Activated CD4-positive, alpha-beta T cell treated with anti-CD3 and anti-CD28 coated beads, Interleukin-2, amount 10 ng/mL, durations not matched to agents 24 days and 14 days (primary cell): ENCODE results near the gene RAP1GDS1. TPM values are rescaled to one million over a fixed set of nuclear protein-coding genes. Genes with fewer than 3 reads are reported as not detected.
"Not testable (repeated sequence)": the region's sequence is repeated elsewhere in the genome, so short reads cannot be mapped to it uniquely, and the experiment has no call there.

Experiments used
- DNase-seq: peaks from one replicate; pipeline ENCODE4 v3.0.0; 2022
- H3K27ac Mint-ChIP-seq: one replicate; pipeline ENCODE4 v1.8.0; 2022; ENCODE audit warnings: mild to moderate bottlenecking, mixed read lengths
- H3K27me3 Mint-ChIP-seq: one replicate; pipeline ENCODE4 v1.8.0; 2022; ENCODE audit warnings: mixed read lengths
- H3K36me3 Mint-ChIP-seq: one replicate; pipeline ENCODE4 v1.8.0; 2022; ENCODE audit warnings: low read depth, mild to moderate bottlenecking, mixed read lengths
- H3K4me1 Mint-ChIP-seq: one replicate; pipeline ENCODE4 v1.8.0; 2021; ENCODE audit warnings: mixed read lengths
- H3K4me3 Mint-ChIP-seq: one replicate; pipeline ENCODE4 v1.8.0; 2022; ENCODE audit warnings: mild to moderate bottlenecking, moderate library complexity, mixed read lengths
- H3K9me3 Mint-ChIP-seq: one replicate; pipeline ENCODE4 v1.8.0; 2021; ENCODE audit warnings: mixed read lengths
- intact Hi-C: fragments of 100-400 bp; cut with micrococcal nuclease; formaldehyde crosslinking; loops from one replicate; pipeline ENCODE4 v1.15.1; 2023
- total RNA-seq: library from RNA; stranded (reverse); gene quantifications from 2 replicates; pipeline ENCODE4 v1.2.3, GENCODE V29; 2022

RAP1GDS1 gene
- total RNA-seq, 1 donor from 2014 or later = 60.2 TPM

DNA sequence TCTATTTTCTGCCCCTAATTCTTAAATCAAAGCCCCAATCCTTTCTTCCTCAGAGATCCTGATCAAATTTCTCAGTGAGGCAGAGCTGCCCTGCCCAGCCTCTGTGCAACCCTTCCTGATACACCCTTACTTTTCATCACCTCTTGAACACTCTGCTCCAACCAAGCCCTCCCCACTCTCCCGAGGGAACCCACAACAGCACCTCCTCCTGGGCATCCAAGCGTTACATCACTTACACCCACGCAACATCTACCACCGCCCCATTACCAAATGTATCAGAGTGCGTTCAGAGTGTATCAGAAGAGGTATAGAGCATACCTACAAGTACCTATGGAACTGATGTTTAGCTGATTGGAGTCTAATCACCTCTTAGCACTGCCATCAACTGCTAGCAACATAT lies 186.5 kb downstream of the RAP1GDS1 start:
- Mint-ChIP-seq H3K9me3 (no peaks in the 10 kb centered on the region), H3K27me3 (no peaks in the 10 kb centered on the region), H3K4me3 (peak overlapping the region; percentile 78), H3K4me1 (peaks cover 39% of the 10 kb centered on the region), H3K27ac (peak overlapping the region; percentile 96), H3K36me3 (peaks cover 28% of the 10 kb centered on the region)
- peak; percentile 65 for DNase-seq
- intact Hi-C loops = loop anchor here (1.0 to 10.0 kb wide), 5 partner anchors 19 to 303 kb away; partner anchors contain the start of gene STPG2

DNA sequence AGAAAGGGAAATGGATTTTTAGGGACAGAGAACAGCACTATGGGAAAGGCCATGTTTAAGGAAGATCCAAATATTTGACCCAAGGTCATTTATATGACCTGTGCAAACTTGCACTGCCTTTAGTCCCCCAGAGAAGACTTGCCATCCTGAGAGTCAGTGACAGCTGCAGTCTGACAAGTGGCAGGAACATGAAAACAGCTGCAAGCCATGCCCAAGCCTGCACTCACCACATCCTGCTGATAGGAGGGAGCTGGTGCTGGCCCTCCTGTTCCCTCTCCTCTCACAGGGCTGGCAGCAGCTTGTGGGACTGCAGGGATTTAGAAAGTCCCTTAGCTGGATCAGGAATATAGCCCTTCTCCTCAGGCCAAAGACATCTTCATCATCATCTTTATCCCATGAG lies 187.7 kb downstream of the RAP1GDS1 start:
- peak; percentile 77 for DNase-seq
- no peak overlapping the region for H3K27ac Mint-ChIP-seq

DNA sequence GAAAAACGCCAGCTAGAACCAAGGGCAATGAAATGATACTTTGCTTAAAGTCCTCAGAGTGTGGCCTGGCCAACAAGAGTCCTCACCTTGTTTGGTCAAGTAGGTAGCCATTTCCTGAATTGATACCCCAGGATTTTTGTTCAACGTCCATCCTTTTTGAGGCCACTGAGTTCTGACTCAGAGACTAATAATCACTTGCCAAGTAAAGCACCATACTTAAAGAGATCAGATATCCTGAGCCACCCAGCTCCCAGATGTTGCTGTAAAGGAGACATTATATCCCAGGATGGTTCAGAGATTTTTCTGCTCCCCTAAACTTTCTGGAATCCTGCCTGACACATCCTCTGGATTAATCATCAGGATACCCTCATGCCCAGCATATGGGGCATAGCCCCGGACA lies 190.9 kb downstream of the RAP1GDS1 start:
- Mint-ChIP-seq H3K27me3 (no peaks in the 10 kb centered on the region), H3K4me3 (no peak overlapping the region), H3K36me3 (peaks cover 15% of the 10 kb centered on the region), H3K9me3 (peaks cover 19% of the 10 kb centered on the region), H3K4me1 (peaks cover 32% of the 10 kb centered on the region), H3K27ac (no peak overlapping the region)
- intact Hi-C loops = no loop called here
- DNase-seq = no peak

More for the DNA sequence above, 187.7 kb downstream of the RAP1GDS1 start:
- Mint-ChIP-seq H3K36me3 (peaks cover 25% of the 10 kb centered on the region), H3K4me1 (peaks cover 44% of the 10 kb centered on the region), H3K4me3 (peak overlapping the region; percentile 8), H3K9me3 (peaks cover 6% of the 10 kb centered on the region), H3K27me3 (no peaks in the 10 kb centered on the region)
- intact Hi-C loops = loop anchor here (10.0 kb wide), 1 partner anchor 304 kb away; the partner anchor contains the start of gene STPG2

DNA sequence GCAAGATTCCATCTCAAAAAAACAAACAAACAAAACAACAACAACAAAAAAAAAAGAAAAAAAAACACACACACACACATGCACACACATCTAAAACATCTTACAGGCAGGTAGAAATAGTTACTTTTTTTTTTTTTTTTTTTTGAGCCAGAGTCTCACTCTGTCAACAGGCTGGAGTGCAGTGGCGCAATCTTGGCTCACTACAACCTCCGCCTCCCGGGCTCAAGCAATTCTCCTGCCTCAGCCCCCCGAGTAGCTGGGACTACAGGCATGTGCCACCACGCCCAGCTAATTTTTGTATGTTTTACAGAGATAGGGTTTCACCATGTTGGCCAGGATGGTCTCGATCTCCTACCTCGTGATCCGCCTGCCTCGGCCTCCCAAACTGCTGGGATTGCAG lies 196.2 kb downstream of the RAP1GDS1 start:
- H3K4me3 Mint-ChIP-seq, intact Hi-C loops, H3K27ac Mint-ChIP-seq, DNase-seq, H3K27me3 Mint-ChIP-seq, H3K4me1 Mint-ChIP-seq: not testable (repeated sequence)
- H3K36me3 Mint-ChIP-seq = peaks cover 13% of the 10 kb centered on the region
- peaks cover 23% of the 10 kb centered on the region for H3K9me3 Mint-ChIP-seq

DNA sequence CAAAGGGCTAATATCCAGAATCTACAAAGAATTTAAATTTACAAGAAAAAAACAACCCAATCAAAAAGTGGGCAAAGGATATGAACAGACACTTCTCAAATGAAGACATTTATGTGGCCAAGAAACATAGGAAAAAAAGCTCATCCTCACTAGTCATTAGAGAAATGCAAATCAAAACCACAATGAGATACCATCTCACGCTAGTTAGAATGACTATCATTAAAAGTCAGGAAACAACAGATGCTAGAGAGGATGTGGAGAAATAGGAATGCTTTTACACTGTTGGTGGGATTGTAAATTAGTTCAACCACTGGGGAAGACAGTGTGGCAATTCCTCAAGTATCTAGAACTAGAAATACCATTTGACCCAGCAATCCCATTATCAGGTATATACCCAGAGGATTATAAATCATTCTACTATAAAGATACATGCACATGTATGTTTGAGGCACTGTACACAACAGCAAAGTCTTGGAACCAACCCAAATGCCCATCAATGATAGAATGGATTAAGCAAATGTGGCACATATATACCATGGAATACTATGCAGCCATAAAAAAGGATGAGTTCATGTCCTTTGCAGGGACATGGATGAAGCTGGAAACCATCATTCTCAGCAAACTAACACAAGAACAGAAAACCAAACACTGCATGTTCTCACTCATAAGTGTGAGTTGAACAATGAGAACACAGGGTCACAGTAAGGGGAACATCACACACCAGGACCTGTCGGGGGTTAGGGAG lies 200.1 kb downstream of the RAP1GDS1 start:
- not testable (repeated sequence) for H3K36me3 Mint-ChIP-seq, H3K27me3 Mint-ChIP-seq, H3K9me3 Mint-ChIP-seq, H3K4me3 Mint-ChIP-seq, DNase-seq, H3K27ac Mint-ChIP-seq
- peaks cover 11% of the 10 kb centered on the region for H3K4me1 Mint-ChIP-seq
- intact Hi-C loops = loop anchor here (10.0 kb wide), 1 partner anchor 54 kb away; no protein-coding TSS in a partner anchor

DNA sequence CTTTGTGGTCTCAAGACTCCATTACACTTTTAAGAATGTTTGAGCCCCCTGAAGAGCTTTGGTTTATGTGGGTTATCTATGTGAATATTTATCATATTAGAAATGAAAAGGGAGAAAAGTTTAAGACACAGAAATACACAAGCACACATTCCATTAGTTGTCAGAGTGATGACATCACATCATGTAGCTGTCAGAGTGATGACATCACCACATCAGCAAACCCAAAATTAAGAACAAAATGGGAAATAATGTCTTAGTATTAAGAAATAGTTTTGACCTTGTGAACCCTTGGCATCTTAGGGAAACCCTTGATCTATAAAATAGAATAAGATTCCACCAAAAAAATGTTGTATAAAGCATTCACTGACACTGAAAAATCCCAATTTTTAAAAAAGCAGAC lies 201.3 kb downstream of the RAP1GDS1 start:
- Mint-ChIP-seq H3K36me3 (peaks cover 1% of the 10 kb centered on the region), H3K4me1 (peaks cover 16% of the 10 kb centered on the region), H3K4me3 (no peak overlapping the region), H3K9me3 (peaks cover 4% of the 10 kb centered on the region), H3K27me3 (no peaks in the 10 kb centered on the region), H3K27ac (no peak overlapping the region)
- DNase-seq = no peak
- intact Hi-C loops = loop anchor here (10.0 kb wide), 1 partner anchor 52 kb away; no protein-coding TSS in a partner anchor

DNA sequence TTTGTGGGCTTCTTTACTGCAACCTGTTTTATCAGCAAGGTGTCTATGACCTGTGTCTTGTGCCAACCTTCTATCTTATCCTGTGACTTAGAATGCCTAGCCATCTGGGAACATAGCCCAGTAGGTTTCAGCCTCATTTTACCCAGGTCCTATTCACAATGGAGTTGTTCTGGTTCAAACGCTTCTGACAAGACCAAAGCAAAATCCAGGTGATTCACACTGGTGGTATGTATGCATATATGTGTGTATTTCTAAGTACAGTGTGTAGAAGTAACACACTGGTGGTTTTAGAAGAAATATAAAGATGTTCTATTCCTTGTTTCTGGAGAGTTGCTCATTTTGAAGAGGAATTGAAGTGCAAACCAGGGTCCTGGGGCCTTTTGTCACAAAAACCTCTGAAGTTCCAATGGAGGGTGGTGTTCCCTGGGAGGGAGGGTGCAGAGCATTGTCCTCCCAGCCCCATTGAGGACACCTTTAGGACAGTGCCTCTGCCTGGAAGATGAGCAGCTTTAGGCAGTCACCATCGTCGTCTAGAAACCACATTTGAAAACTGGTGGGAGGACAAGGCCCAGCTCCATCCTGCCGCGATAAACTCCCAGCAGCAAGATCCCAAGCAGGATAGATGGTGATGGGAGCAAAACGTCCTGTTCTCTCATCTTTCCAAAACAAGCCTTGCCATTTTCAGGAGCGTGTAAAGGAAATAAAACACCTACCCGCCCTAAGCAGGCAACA lies 205.8 kb downstream of the RAP1GDS1 start:
- peaks cover 31% of the 10 kb centered on the region for H3K4me1 Mint-ChIP-seq
- H3K27me3 Mint-ChIP-seq = no peaks in the 10 kb centered on the region
- DNase-seq = no peak
- no peak overlapping the region for H3K27ac Mint-ChIP-seq
- H3K4me3 Mint-ChIP-seq = peak overlapping the region; percentile 79
- intact Hi-C loops = loop anchor here (1.0 to 10.0 kb wide), 8 partner anchors 20 to 590 kb away; partner anchors contain the start of genes EIF4E and METAP1
- H3K9me3 Mint-ChIP-seq = peaks cover 5% of the 10 kb centered on the region
- H3K36me3 Mint-ChIP-seq = peaks cover 17% of the 10 kb centered on the region

DNA sequence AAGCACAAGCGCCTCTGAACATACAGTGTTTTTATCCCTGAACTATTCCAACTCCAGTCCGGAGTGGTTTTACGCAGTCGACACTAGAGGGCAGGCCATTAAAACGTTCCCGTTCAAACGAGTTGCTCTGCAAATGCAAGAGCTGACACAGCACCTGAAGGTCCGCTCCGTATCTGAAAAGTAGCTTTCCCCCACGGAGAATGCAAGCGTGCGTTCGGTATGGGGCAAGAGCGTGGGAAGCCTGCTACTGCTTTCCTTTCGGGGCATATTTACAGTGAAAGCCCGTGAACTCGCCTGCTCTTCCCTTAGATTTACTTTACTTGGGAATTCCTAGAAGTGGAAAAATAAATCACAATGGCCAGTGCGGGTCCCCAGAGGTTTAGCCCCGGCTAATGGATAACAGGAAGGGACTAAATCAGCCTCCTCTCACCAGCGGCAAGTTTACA lies 206.5 kb downstream of the RAP1GDS1 start:
- Mint-ChIP-seq H3K4me1 (peaks cover 33% of the 10 kb centered on the region), H3K27ac (peak overlapping the region; percentile 38)

DNA sequence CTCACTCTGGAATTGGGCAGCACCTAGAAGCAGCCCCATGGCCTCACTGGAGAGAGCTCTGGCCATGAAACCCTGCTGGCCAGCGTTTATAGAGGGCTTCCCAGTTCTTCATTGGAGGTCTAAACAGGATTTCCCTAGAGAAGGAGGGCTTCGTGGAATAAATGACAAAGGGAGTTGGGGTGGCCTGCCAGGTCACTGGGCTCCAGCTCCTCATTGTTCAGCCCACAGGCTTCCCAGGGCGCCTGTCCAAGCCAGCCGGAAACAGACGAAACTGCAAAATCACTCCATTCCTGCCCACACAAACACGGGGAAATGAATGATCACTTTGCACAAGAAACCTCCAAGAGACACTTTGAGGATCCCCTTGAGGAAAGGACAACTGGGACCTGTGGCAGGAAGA lies 207.5 kb downstream of the RAP1GDS1 start:
- intact Hi-C loops = loop anchor here (5.0 to 10.0 kb wide), 2 partner anchors 46 to 316 kb away; no protein-coding TSS in a partner anchor
- Mint-ChIP-seq H3K27me3 (no peaks in the 10 kb centered on the region), H3K36me3 (peaks cover 28% of the 10 kb centered on the region), H3K4me1 (peaks cover 39% of the 10 kb centered on the region), H3K9me3 (peaks cover 7% of the 10 kb centered on the region), H3K27ac (no peak overlapping the region), H3K4me3 (no peak overlapping the region)
- DNase-seq = no peak

More for the DNA sequence above, 206.5 kb downstream of the RAP1GDS1 start:
- DNase-seq = peak; percentile 92
- intact Hi-C loops = loop anchor here (1.0 to 10.0 kb wide), 8 partner anchors 21 to 589 kb away; partner anchors contain the start of genes EIF4E and METAP1
- Mint-ChIP-seq H3K9me3 (peaks cover 7% of the 10 kb centered on the region), H3K27me3 (no peaks in the 10 kb centered on the region), H3K4me3 (peak overlapping the region; percentile 79), H3K36me3 (peaks cover 23% of the 10 kb centered on the region)

DNA sequence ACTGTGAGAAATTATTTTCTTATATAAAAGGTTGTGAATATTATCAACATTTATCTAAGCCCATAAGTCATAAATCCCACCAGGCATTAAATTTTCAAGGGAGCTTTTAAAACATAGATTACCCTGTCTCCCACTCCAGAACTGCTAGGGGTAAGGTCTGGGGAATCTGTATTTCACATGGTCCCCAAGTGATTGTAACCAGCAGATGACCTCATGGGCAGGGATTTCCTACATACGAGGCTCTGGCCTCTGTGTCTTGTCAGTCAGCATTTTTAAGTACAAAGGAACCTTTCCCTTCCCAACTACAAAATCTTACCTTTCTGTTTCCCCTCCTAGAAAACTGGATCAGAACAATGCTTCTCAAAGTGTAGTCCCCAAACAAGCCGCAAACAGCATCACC lies 208.6 kb downstream of the RAP1GDS1 start:
- peaks cover 37% of the 10 kb centered on the region for H3K36me3 Mint-ChIP-seq
- no peaks in the 10 kb centered on the region for H3K27me3 Mint-ChIP-seq
- peaks cover 7% of the 10 kb centered on the region for H3K9me3 Mint-ChIP-seq
- intact Hi-C loops = loop anchor here (5.0 to 10.0 kb wide), 2 partner anchors 45 to 317 kb away; no protein-coding TSS in a partner anchor
- no peak overlapping the region for H3K27ac Mint-ChIP-seq
- peaks cover 44% of the 10 kb centered on the region for H3K4me1 Mint-ChIP-seq
- no peak for DNase-seq
- H3K4me3 Mint-ChIP-seq = no peak overlapping the region

DNA sequence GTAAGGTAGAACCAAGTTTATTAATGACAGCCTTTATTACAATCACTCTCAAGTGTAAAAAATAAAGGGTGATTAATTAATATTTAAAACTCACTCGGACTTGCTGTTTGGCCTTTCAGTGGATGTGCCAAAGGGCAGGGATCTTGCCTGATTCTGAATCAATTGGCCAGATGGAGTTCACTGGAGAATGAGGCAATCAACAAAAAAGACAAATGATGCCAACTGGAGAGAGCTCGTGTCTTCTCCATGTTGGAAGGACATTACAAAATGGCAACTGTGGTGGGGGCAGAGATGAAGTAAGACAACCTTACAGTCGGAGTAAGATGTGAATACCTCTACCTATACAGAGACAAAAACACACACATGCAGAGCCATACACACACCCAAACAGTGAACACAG lies 209.2 kb downstream of the RAP1GDS1 start:
- no peaks in the 10 kb centered on the region for H3K27me3 Mint-ChIP-seq
- no peak for DNase-seq
- H3K4me3 Mint-ChIP-seq = no peak overlapping the region
- intact Hi-C loops = no loop called here
- H3K4me1 Mint-ChIP-seq = peaks cover 44% of the 10 kb centered on the region
- H3K9me3 Mint-ChIP-seq = peaks cover 7% of the 10 kb centered on the region
- H3K27ac Mint-ChIP-seq = no peak overlapping the region
- peaks cover 43% of the 10 kb centered on the region for H3K36me3 Mint-ChIP-seq

DNA sequence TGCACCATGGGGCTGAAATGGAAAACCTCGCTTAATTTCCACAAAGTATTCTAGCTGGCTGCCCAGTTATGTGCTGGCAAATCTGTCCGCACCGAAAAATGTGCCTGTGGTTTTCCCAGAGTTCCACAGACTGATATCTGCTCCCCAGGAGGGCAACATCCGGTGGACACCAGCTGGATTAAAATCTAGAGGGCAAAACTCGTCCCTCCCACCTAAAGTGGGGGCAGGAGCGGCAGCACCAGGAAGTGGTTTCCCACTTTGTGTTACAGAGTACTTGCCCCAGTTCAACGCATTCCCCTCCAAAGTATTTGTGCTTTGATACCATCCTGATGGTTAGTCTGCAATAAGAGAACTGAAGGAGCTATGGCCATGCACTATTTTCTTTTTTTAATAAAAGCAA lies 209.6 kb downstream of the RAP1GDS1 start:
- intact Hi-C loops = no loop called here
- Mint-ChIP-seq H3K27ac (no peak overlapping the region), H3K36me3 (peaks cover 46% of the 10 kb centered on the region), H3K4me1 (peaks cover 43% of the 10 kb centered on the region), H3K27me3 (no peaks in the 10 kb centered on the region), H3K4me3 (no peak overlapping the region), H3K9me3 (peaks cover 7% of the 10 kb centered on the region)
- DNase-seq = no peak

DNA sequence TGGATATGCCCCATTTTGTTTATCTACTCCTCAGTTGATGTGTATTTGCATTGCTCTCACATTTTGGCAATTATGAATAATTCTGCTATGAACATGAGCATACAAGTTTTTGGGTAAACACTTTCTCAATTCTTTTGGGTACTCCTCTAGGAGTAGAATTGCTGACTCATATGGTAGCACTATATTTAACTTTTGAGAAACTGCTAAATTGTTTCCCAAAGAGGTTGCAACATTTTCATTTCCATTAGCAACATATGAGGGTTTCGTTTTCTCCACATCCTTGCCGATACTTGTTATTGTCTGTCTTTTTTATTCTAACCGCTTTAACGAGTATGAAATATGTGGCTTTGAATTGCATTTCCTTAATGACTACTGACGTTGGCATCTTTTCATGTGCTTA lies 211.9 kb downstream of the RAP1GDS1 start:
- H3K4me3 Mint-ChIP-seq = no peak overlapping the region
- H3K36me3 Mint-ChIP-seq = peaks cover 58% of the 10 kb centered on the region
- H3K4me1 Mint-ChIP-seq = peaks cover 35% of the 10 kb centered on the region
- no peak for DNase-seq
- H3K9me3 Mint-ChIP-seq = peaks cover 7% of the 10 kb centered on the region
- H3K27me3 Mint-ChIP-seq = no peaks in the 10 kb centered on the region
- intact Hi-C loops = no loop called here
- no peak overlapping the region for H3K27ac Mint-ChIP-seq

DNA sequence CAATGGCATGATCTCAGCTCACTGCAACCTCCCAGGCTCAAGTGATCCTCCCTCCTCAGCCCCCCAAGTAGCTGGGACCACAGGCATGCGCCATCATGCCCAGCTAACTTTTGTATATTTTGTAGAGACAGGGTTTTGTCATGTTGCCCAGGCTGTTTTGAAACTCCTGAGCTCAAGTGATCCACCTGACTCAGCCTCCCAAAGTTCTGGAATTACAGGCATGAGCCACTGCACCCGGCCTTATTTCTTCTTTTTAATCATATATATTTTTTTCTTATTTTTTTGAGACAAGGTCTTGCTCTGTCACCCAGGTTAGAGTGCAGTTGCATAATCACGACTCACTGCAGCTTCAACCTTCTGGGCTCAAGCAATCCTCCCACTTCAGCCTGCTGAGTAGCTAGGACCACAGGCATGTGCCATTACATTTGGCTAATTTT lies 213.2 kb downstream of the RAP1GDS1 start:
- H3K36me3 Mint-ChIP-seq = peaks cover 70% of the 10 kb centered on the region
- H3K27ac Mint-ChIP-seq = no peak overlapping the region
- no peak for DNase-seq
- peaks cover 7% of the 10 kb centered on the region for H3K9me3 Mint-ChIP-seq
- intact Hi-C loops = no loop called here
- H3K4me3 Mint-ChIP-seq = no peak overlapping the region
- H3K4me1 Mint-ChIP-seq = peaks cover 42% of the 10 kb centered on the region
- H3K27me3 Mint-ChIP-seq = no peaks in the 10 kb centered on the region
